ENCODE measurements around the gene RCOR3.
"Not testable (repeated sequence)": the region's sequence is repeated elsewhere in the genome, so short reads cannot be mapped to it uniquely, and the experiment has no call there.

RCOR3 gene

GRCh38 chr1:211260141-211261107 lies 1.3 kb downstream of the RCOR3 start:
- Histone ChIP-seq H3K4me1 (ENCODE audit: control insufficient read depth, insufficient read depth, low read length, poor library complexity, severe bottlenecking) (peaks cover 11% of the 10 kb centered on the region), H3K9me3 (ENCODE audit: control insufficient read depth, low read length) (no peaks in the 10 kb centered on the region), H3K27ac (ENCODE audit: low read depth, low read length, severe bottlenecking) (peak overlapping the region; percentile 74), H3K4me3 (ENCODE audit: extremely low read depth, insufficient read depth, low read length, poor library complexity, severe bottlenecking) (peak overlapping the region; percentile 73), H3K36me3 (ENCODE audit: control insufficient read depth, insufficient read depth, low read length) (peaks cover 7% of the 10 kb centered on the region)
- WGBS, 2 experiments (ENCODE audit: insufficient coverage in 2 of 2), result 1% methylated on average over 42 to 48 of the region's 59 CpGs

DNA sequence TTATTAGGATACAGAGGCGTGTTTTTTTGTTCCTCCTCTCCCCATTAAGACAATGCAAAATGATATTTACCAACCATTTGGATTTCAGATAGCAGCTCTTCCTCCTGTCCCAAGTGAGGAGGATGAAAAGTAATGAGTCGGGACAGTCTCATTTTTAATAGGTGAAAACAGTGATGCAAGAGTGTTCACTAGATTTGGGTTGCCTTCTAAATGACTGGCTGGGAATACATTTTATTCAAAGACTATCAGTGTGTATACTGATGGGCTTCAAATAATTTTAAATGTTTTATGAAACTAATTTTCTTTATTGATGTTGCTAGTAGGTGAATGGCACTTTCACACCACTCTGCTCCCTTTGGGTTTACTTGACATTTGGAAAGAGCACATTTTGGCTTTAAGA lies 2.1 kb downstream of the RCOR3 start:
- 60 to 100% methylated on average over 1 of the region's 2 CpGs for WGBS, 2 experiments (ENCODE audit: insufficient coverage in 2 of 2)

DNA sequence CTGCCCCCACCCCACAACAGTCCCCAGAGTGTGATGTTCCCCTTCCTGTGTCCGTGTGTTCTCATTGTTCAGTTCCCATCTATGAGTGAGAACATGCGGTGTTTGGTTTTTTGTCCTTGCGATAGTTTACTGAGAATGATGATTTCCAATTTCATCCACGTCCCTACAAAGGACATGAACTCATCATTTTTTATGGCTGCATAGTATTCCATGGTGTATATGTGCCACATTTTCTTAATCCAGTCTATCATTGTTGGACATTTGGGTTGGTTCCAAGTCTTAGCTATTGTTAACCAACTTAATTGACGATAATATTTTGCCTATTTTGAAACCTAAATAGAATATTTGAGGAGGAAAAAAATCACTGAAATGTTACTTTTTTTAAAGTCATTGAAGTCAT lies 3.9 kb downstream of the RCOR3 start:
- peaks cover 21% of the 10 kb centered on the region for H3K36me3 ChIP-seq (ENCODE audit: control insufficient read depth, insufficient read depth, low read length)
- no CpG with 5 or more reads among the region's 5 CpGs for WGBS, 2 experiments (ENCODE audit: insufficient coverage in 2 of 2)

More for the DNA sequence above, 2.1 kb downstream of the RCOR3 start:
- Histone ChIP-seq H3K4me1 (ENCODE audit: control insufficient read depth, insufficient read depth, low read length, poor library complexity, severe bottlenecking) (peaks cover 11% of the 10 kb centered on the region), H3K4me3 (ENCODE audit: extremely low read depth, insufficient read depth, low read length, poor library complexity, severe bottlenecking) (peak overlapping the region; percentile 73), H3K27ac (ENCODE audit: low read depth, low read length, severe bottlenecking) (peak overlapping the region; percentile 74), H3K9me3 (ENCODE audit: control insufficient read depth, low read length) (no peaks in the 10 kb centered on the region), H3K36me3 (ENCODE audit: control insufficient read depth, insufficient read depth, low read length) (peaks cover 7% of the 10 kb centered on the region)

GRCh38 chr1:211267204-211267857 lies 8.2 kb downstream of the RCOR3 start:
- whole genome bisulfite sequencing, 2 experiments (ENCODE audit: insufficient coverage in 2 of 2), result 94 to 98% methylated on average over 2 to 5 of the region's 7 CpGs
- no peaks in the 10 kb centered on the region for H3K4me1 ChIP-seq (ENCODE audit: control insufficient read depth, insufficient read depth, low read length, poor library complexity, severe bottlenecking)
- no peaks in the 10 kb centered on the region for H3K9me3 ChIP-seq (ENCODE audit: control insufficient read depth, low read length)
- H3K36me3 ChIP-seq (ENCODE audit: control insufficient read depth, insufficient read depth, low read length), result peaks cover 43% of the 10 kb centered on the region
- no peak overlapping the region for H3K27ac ChIP-seq (ENCODE audit: low read depth, low read length, severe bottlenecking)
- H3K4me3 ChIP-seq (ENCODE audit: extremely low read depth, insufficient read depth, low read length, poor library complexity, severe bottlenecking), result no peak overlapping the region

More for the DNA sequence above, 3.9 kb downstream of the RCOR3 start:
- H3K9me3 ChIP-seq (ENCODE audit: control insufficient read depth, low read length); H3K27ac ChIP-seq (ENCODE audit: low read depth, low read length, severe bottlenecking); H3K4me3 ChIP-seq (ENCODE audit: extremely low read depth, insufficient read depth, low read length, poor library complexity, severe bottlenecking); H3K4me1 ChIP-seq (ENCODE audit: control insufficient read depth, insufficient read depth, low read length, poor library complexity, severe bottlenecking): not testable (repeated sequence)

- WGBS, 2 experiments (ENCODE audit: insufficient coverage in 2 of 2), result no CpG with 5 or more reads among the region's 1 CpG
- peaks cover 39% of the 10 kb centered on the region for H3K36me3 ChIP-seq (ENCODE audit: control insufficient read depth, insufficient read depth, low read length)
- peaks cover 4% of the 10 kb centered on the region for H3K4me1 ChIP-seq (ENCODE audit: control insufficient read depth, insufficient read depth, low read length, poor library complexity, severe bottlenecking)
- no peak overlapping the region for H3K27ac ChIP-seq (ENCODE audit: low read depth, low read length, severe bottlenecking)
- H3K4me3 ChIP-seq (ENCODE audit: extremely low read depth, insufficient read depth, low read length, poor library complexity, severe bottlenecking), result no peak overlapping the region
- no peaks in the 10 kb centered on the region for H3K9me3 ChIP-seq (ENCODE audit: control insufficient read depth, low read length)
Measured at GRCh38 chr1:211279340-211279739, 20.2 kb downstream of the RCOR3 start.

- WGBS, 2 experiments (ENCODE audit: insufficient coverage in 2 of 2), result 96 to 98% methylated on average over 4 of the region's 4 CpGs
- no peak overlapping the region for H3K4me3 ChIP-seq (ENCODE audit: extremely low read depth, insufficient read depth, low read length, poor library complexity, severe bottlenecking)
- H3K36me3 ChIP-seq (ENCODE audit: control insufficient read depth, insufficient read depth, low read length), result peaks cover 39% of the 10 kb centered on the region
Measured at GRCh38 chr1:211280910-211281309, 21.7 kb downstream of the RCOR3 start.

DNA sequence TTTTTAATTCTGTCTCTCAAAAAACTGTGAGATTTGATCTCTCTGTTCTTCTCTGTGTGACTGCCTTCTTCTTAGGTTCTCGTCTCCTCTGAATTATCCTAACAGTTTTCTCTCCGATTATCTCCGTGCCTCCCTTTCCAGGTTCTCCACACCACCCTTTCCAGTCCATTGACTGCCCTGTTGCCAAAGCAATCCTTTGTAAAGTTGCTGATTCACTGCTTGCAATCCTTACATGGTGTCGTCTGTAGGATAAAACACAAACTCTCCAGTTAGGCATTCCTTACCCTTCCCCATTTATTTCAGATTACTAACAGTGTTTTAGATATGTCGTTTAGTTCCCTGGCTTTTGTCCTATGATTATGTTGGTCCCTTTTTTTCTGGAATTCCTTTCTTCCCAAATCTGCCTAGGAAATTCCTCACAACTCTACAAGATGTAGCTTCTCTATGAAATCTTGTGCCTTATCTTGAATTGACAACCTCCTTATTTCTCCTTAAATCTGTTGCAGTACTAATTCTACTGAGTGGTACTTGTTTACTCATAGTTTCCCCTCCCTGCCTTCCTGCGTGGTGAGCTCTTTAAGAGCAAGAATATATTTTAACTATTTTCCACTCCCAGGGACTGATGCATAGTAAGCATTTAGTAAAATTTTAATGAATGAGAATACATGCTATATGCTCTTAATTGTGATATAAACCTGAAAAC lies 22.3 kb downstream of the RCOR3 start:
- Histone ChIP-seq H3K27ac (ENCODE audit: low read depth, low read length, severe bottlenecking) (peak overlapping the region; percentile 81), H3K4me1 (ENCODE audit: control insufficient read depth, insufficient read depth, low read length, poor library complexity, severe bottlenecking) (peaks cover 4% of the 10 kb centered on the region), H3K4me3 (ENCODE audit: extremely low read depth, insufficient read depth, low read length, poor library complexity, severe bottlenecking) (no peak overlapping the region), H3K9me3 (ENCODE audit: control insufficient read depth, low read length) (no peaks in the 10 kb centered on the region), H3K36me3 (ENCODE audit: control insufficient read depth, insufficient read depth, low read length) (peaks cover 35% of the 10 kb centered on the region)
- WGBS, 2 experiments (ENCODE audit: insufficient coverage in 2 of 2), result 81 to 96% methylated on average over 4 to 5 of the region's 6 CpGs

More at GRCh38 chr1:211280910-211281309, 21.7 kb downstream of the RCOR3 start:
- H3K27ac ChIP-seq (ENCODE audit: low read depth, low read length, severe bottlenecking), result peak overlapping the region; percentile 81
- H3K9me3 ChIP-seq (ENCODE audit: control insufficient read depth, low read length), result no peaks in the 10 kb centered on the region
- peaks cover 4% of the 10 kb centered on the region for H3K4me1 ChIP-seq (ENCODE audit: control insufficient read depth, insufficient read depth, low read length, poor library complexity, severe bottlenecking)

- Histone ChIP-seq H3K36me3 (ENCODE audit: control insufficient read depth, insufficient read depth, low read length) (peaks cover 38% of the 10 kb centered on the region), H3K4me1 (ENCODE audit: control insufficient read depth, insufficient read depth, low read length, poor library complexity, severe bottlenecking) (peaks cover 4% of the 10 kb centered on the region), H3K4me3 (ENCODE audit: extremely low read depth, insufficient read depth, low read length, poor library complexity, severe bottlenecking) (no peak overlapping the region), H3K27ac (ENCODE audit: low read depth, low read length, severe bottlenecking) (no peak overlapping the region), H3K9me3 (ENCODE audit: control insufficient read depth, low read length) (no peaks in the 10 kb centered on the region)
Measured at GRCh38 chr1:211282023-211282373, 22.8 kb downstream of the RCOR3 start.

DNA sequence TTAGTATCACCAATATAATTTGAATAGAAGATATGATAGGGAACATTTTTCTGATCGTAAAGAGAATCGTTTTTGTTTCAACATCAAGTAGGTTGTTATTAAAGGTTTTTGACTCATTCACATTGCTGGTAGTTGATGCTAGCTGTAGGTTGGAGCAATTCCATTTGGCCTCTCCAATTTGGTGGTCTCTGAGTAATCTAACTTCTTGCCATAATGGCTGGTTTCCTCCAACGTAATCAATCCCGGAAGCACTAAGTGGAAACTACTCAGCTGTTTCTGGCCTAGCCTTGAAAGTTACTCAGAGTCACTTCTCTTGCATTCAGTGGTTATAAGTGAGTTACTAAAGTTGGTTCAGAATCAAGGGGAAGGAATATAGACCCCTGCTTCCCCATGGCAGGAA lies 26.0 kb downstream of the RCOR3 start:
- Histone ChIP-seq H3K27ac (ENCODE audit: low read depth, low read length, severe bottlenecking) (no peak overlapping the region), H3K36me3 (ENCODE audit: control insufficient read depth, insufficient read depth, low read length) (peaks cover 46% of the 10 kb centered on the region)

DNA sequence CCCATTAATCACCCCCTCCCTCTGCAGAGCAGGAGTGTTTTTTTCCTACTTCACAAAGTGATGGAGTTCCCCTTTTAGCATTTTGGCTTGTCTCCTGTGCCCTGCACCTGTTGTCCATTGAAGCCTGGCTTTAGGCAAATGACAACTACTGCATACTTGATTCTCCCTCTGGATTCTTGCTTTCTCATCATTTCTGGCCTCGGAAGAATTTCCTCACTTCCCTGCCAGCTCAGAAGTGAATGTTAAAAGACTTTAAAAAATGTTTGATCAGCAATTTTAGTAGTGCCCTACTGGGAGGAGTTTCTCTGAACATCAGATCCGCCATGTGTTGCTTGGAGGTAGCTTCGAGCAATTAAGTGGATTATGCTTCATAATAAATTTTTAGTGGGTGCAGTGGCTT lies 28.1 kb downstream of the RCOR3 start:
- H3K9me3 ChIP-seq (ENCODE audit: control insufficient read depth, low read length), result no peaks in the 10 kb centered on the region
- H3K36me3 ChIP-seq (ENCODE audit: control insufficient read depth, insufficient read depth, low read length), result peaks cover 57% of the 10 kb centered on the region
- WGBS, 2 experiments (ENCODE audit: insufficient coverage in 2 of 2), result 100% methylated on average over 1 of the region's 3 CpGs
- H3K27ac ChIP-seq (ENCODE audit: low read depth, low read length, severe bottlenecking), result no peak overlapping the region
- H3K4me1 ChIP-seq (ENCODE audit: control insufficient read depth, insufficient read depth, low read length, poor library complexity, severe bottlenecking), result no peaks in the 10 kb centered on the region
- H3K4me3 ChIP-seq (ENCODE audit: extremely low read depth, insufficient read depth, low read length, poor library complexity, severe bottlenecking), result no peak overlapping the region

More for the DNA sequence above, 26.0 kb downstream of the RCOR3 start:
- H3K4me1 ChIP-seq (ENCODE audit: control insufficient read depth, insufficient read depth, low read length, poor library complexity, severe bottlenecking), result peaks cover 4% of the 10 kb centered on the region
- H3K9me3 ChIP-seq (ENCODE audit: control insufficient read depth, low read length), result no peaks in the 10 kb centered on the region
- WGBS, 2 experiments (ENCODE audit: insufficient coverage in 2 of 2), result 94 to 100% methylated on average over 2 to 4 of the region's 4 CpGs
- H3K4me3 ChIP-seq (ENCODE audit: extremely low read depth, insufficient read depth, low read length, poor library complexity, severe bottlenecking), result no peak overlapping the region

Data from mesodermal cell (in vitro differentiated cells).